ENCODE measurements around the gene KCNK1. TPM values are rescaled to one million over a fixed set of nuclear protein-coding genes. Genes with fewer than 3 reads are reported as not detected.

Gene KCNK1
- total RNA-seq, 2 donors from 2014 or later, result 31.2 to 48.0 TPM

- no peaks in the 10 kb centered on the region for H3K27me3 ChIP-seq
- no peak for TF ChIP-seq CTCF (IDR thresholded peaks at IDR 0.05)
- intact Hi-C loops (cut with DNase I), result no loop called here
- H3K36me3 ChIP-seq, result no peaks in the 10 kb centered on the region
- no peak for DNase-seq
- no peaks in the 10 kb centered on the region for H3K9me3 ChIP-seq
- H3K4me3 ChIP-seq, result no peak overlapping the region
- peaks cover 4% of the 10 kb centered on the region for H3K4me1 ChIP-seq
- no peak overlapping the region for H3K27ac ChIP-seq
- no peak overlapping the region for H3K9ac ChIP-seq (ENCODE audit: low read depth in 2 of 2, low read length in 2 of 2)
Measured at GRCh38 chr1:233629305-233629935, 15.5 kb downstream of the KCNK1 start.

- intact Hi-C loops (cut with DNase I), result no loop called here
- Histone ChIP-seq H3K4me1 (no peaks in the 10 kb centered on the region), H3K9ac (ENCODE audit: low read depth in 2 of 2, low read length in 2 of 2) (no peak overlapping the region), H3K9me3 (no peaks in the 10 kb centered on the region), H3K4me3 (no peak overlapping the region), H3K27me3 (no peaks in the 10 kb centered on the region), H3K36me3 (no peaks in the 10 kb centered on the region), H3K27ac (no peak overlapping the region)
- DNase-seq, result no peak
- no peak for TF ChIP-seq CTCF (IDR thresholded peaks at IDR 0.05)
Measured at GRCh38 chr1:233631810-233632405, 18.0 kb downstream of the KCNK1 start.

GRCh38 chr1:233632436-233632835 lies 18.5 kb downstream of the KCNK1 start:
- H3K9me3 ChIP-seq, result no peaks in the 10 kb centered on the region
- H3K36me3 ChIP-seq, result no peaks in the 10 kb centered on the region
- H3K27ac ChIP-seq, result no peak overlapping the region
- no peak overlapping the region for H3K9ac ChIP-seq (ENCODE audit: low read depth in 2 of 2, low read length in 2 of 2)
- no peak overlapping the region for H3K4me3 ChIP-seq
- no peak for DNase-seq
- TF ChIP-seq CTCF (IDR thresholded peaks at IDR 0.05), result no peak
- H3K4me1 ChIP-seq, result no peaks in the 10 kb centered on the region
- no peaks in the 10 kb centered on the region for H3K27me3 ChIP-seq
- intact Hi-C loops (cut with DNase I), result no loop called here

- Histone ChIP-seq H3K9ac (ENCODE audit: low read depth in 2 of 2, low read length in 2 of 2) (no peak overlapping the region), H3K36me3 (no peaks in the 10 kb centered on the region), H3K27ac (no peak overlapping the region), H3K9me3 (no peaks in the 10 kb centered on the region), H3K27me3 (no peaks in the 10 kb centered on the region), H3K4me1 (no peaks in the 10 kb centered on the region), H3K4me3 (no peak overlapping the region)
- intact Hi-C loops (cut with DNase I), result no loop called here
- DNase-seq, result no peak
- TF ChIP-seq CTCF (IDR thresholded peaks at IDR 0.05), result no peak
Measured at GRCh38 chr1:233635765-233636502, 22.0 kb downstream of the KCNK1 start.

GRCh38 chr1:233636503-233636877 lies 22.6 kb downstream of the KCNK1 start:
- H3K36me3 ChIP-seq, result no peaks in the 10 kb centered on the region
- no peaks in the 10 kb centered on the region for H3K4me1 ChIP-seq
- no peak overlapping the region for H3K4me3 ChIP-seq
- no peak overlapping the region for H3K9ac ChIP-seq (ENCODE audit: low read depth in 2 of 2, low read length in 2 of 2)
- H3K9me3 ChIP-seq, result no peaks in the 10 kb centered on the region
- no peak for TF ChIP-seq CTCF (IDR thresholded peaks at IDR 0.05)
- DNase-seq, result no peak
- H3K27me3 ChIP-seq, result no peaks in the 10 kb centered on the region
- intact Hi-C loops (cut with DNase I), result no loop called here
- no peak overlapping the region for H3K27ac ChIP-seq
